G401.6 (cell line): ENCODE data around the gene MVK.
"Not testable (repeated sequence)": the region's sequence is repeated elsewhere in the genome, so short reads cannot be mapped to it uniquely, and the experiment has no call there.

Source experiments
- FAIRE-seq: peaks from 2 replicates; lab custom pipeline; 2012; peaks lifted over from hg19 to GRCh38; lab: Jason Lieb, UNC

The MVK gene

DNA sequence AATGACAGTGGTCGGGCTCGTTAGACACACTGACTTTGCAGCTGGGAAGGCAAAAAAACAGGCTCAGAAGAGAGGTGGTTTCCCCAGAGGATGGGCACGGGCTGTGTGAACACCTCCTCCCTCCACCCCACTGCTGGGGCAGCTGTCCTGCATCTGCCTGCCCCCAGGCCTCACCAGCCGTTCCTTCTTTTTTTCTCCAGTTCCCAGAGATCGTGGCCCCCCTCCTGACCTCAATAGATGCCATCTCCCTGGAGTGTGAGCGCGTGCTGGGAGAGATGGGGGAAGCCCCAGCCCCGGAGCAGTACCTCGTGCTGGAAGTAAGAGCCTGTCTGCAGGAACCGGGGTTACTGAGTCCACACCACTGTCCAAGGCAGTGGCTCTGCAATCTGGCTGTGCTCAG, 17.4 kb downstream of the MVK start:
- no peak for FAIRE-seq

DNA sequence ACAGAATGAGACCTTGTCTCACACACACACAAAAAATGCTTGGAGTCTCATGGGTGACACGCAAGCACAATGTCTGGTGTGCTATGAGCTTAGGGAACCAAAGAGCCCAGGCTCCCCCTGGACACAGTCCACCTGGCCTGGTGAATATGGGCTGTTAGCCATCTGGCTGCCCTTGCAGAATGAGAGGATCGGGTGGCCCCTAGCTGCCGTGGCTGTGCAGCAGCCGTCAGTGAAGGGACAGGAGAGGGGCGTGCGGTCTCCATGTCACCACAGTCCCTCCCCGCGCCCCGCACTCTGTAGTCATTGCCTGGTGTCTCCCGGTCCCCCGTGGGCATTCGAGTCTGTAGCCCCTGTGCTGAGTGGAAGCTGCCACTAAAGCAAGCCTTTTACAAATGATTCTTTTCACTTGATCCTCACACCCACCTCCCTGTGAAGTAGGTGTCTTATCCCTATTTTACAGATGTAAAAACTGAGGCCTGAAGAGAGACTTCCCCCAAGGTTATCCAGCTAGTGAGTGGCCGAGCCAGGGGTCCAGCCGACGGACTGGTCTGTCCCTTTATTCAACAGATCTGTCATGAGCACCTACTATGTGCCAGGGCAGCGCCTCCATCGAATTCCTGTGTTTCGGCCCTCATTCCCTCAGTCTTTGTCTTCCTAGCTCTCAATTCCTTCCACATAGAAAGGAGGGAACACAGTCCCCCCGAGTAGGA, 18.8 kb downstream of the MVK start:
- FAIRE-seq, result no peak

GRCh38 chr12:109592905-109593272, 19.3 kb downstream of the MVK start:
- FAIRE-seq, result no peak

DNA sequence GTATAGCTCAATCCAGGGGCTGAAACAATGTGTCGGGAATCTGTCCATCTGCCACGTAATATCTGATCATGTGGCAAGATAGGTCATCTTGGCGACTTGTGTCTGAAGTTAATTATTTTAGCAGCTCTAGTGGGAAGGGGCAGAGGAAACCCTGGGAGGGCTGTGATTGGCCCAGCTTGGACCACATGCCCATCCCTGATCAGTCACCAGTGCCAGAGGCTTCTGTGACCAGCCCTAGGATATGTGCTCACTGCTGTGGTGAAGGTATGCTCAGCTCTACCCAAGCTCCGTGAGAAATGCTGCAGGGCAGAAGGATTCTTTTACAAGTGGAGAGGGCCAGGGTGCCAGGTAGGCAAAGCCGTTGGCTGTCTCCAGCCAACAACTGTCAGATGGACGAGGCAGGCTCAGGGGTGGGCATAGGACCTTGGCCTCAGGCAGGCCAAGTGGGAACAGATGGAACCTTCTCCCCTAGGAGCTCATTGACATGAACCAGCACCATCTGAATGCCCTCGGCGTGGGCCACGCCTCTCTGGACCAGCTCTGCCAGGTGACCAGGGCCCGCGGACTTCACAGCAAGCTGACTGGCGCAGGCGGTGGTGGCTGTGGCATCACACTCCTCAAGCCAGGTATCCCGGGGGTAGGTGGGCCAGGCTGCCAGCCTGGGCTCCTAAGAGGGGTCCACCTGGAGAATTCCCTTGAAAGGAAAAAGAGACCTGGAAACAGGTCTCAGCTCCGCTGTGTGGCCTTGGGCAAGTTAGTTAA, 21.1 kb downstream of the MVK start:
- FAIRE-seq, result no peak

DNA sequence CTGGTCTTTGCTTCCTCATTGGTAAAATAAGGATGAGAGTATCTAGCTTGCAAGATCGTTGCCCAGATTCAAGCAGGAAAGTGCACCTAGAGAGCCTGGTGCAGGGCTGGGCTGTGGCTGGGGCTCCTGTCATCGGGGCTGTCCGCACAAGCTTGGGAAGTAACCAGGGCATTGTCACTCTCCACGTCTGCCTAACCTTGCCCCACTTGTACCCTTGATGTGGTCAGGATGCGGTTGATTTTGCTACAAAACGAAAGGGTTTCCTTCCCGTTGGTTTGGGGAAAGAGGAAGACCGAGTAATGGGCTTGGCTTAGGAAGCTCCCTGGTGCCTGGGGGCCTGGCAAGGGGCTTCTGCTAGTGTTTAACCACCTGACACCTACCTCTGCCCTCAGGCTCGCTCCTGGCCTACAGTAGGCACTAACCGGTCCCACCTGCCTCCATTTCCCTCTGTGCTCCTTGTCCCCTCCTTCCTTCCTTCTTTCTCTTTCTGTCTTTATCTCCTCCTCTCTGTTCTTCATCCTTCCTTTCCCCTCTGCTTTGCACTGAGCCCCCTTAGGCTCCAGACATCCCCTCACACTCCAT, 21.8 kb downstream of the MVK start:
- no peak for FAIRE-seq

DNA sequence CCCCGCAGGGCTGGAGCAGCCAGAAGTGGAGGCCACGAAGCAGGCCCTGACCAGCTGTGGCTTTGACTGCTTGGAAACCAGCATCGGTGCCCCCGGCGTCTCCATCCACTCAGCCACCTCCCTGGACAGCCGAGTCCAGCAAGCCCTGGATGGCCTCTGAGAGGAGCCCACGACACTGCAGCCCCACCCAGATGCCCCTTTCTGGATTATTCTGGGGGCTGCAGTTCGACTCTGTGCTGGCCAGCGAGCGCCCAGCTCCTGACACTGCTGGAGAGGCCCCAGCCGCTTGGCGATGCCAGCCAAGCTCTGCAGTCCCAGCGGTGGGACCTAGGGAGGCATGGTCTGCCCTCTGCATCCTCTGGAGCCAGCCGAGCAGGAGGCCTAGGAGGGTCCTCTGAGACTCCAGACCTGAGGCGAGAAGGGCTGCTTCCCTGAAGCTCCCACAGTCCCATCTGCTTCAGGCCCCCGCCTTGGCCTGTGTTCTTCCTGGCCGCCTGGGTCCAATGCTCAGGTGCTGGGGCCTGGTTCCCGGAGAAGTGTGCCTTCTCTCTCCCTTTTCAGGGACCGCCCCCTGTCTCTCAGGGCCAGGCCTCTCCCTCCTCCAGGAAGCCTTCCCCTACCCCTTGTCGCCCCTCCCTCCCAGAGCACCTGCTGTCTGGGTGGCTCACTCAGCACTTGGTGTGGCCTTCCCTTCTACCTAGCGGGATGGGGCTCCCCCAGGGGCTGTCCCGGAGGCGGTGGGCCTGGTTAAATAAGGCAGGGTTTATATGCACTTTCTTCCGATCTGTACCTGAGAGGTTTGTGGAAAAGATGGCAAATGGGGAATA, 23.0 kb downstream of the MVK start:
- FAIRE-seq, result no peak

GRCh38 chr12:109597414-109597794, 23.8 kb downstream of the MVK start:
- FAIRE-seq, result no peak

- peak; percentile 75 for FAIRE-seq
Observed at GRCh38 chr12:109597795-109598427, 24.3 kb downstream of the MVK start.

GRCh38 chr12:109598428-109598854, 24.8 kb downstream of the MVK start:
- no peak for FAIRE-seq

GRCh38 chr12:109599087-109599486, 25.5 kb downstream of the MVK start:
- no peak for FAIRE-seq

DNA sequence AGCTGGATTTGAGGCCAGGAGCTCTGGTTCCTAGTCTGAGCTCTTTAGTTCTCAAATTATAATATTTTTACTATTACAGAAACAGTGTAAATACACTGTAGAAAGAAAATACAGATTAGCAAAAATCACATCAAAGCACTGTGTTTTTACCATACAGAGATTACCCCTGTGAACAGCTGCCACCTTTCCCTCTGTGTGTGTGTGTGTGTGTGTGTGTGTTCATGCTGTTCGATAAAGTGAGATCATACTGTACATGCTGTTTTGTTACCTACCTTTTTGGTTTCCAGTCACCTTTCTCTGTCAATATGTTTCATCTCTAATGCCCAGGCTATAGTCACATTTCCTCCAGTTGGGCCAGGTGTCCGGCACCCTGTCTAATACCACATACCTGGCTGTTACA, 26.9 kb downstream of the MVK start:
- FAIRE-seq, result no peak

DNA sequence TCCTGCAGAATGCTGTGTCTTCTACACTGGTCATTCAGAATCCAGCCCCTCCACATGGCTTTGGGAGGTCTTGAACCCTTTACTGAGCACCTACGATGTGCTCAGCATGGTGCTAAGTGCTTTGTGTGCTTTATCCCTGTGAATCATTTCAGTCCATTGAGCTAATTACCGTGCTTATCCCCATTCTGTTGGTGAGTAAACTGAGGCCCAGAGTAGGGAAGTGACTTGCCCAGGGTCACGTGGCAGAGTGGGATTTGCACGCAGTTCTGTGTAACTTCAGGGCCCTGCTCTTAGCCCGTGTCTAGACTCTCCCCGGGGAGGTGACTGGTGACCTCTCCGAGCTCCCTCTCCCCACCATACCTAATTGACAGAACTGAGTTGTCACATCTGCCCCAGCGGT, 27.4 kb downstream of the MVK start:
- no peak for FAIRE-seq

DNA sequence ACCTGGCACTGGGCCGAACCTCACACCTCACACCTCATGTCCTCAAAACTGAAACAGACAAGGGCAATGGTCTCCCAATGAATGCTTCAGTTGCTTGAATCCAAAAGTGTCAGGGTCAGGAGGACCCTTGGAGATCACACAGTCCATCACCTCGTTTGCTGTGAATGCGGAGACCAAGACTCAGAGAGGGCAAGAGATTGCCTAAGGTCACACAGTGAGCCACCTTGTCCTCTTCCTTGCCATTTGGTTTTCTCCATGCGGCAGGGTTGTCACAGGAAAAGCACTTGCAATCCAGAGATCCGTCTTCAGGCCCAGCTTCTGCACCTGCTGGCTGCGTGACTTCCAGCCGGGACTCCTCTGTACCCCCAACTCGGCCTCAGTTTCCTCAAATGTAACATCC, 28.0 kb downstream of the MVK start:
- no peak for FAIRE-seq

GRCh38 chr12:109602132-109602531, 28.5 kb downstream of the MVK start:
- not testable (repeated sequence) for FAIRE-seq

- FAIRE-seq, result no peak
Observed at GRCh38 chr12:109604132-109604585, 30.6 kb downstream of the MVK start.

- no peak for FAIRE-seq
Observed at GRCh38 chr12:109605016-109605415, 31.4 kb downstream of the MVK start.

DNA sequence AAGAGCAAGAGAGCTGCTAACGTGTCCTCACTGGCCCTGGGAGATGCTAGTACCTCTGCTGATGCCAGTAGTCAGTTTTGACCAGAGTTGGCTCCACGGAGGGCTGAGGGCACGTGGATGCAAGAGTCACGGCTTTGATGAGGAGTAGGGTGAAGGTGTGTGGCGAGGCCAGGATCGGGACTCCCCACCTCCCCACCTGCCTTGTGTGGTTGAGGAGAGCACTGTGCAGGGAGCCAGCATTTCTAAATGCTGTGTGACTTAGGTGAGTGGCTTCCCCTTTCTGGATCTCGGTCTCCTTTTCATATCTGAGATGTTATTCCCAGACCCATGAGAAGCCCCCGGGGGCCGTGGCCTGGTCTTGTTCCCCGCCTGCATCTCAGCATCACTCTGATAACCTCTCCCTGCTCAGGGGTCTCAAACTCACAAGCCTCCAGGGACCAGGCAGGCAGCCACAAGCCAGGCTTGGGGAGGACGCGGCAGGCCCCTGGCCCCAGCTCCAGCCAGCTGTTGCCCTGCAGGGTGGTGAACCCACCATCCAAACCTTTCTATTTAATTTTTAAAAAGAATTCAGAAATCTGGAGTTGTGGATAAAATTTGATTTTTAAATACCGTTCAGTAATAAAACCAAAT, 32.1 kb downstream of the MVK start:
- FAIRE-seq, result no peak

DNA sequence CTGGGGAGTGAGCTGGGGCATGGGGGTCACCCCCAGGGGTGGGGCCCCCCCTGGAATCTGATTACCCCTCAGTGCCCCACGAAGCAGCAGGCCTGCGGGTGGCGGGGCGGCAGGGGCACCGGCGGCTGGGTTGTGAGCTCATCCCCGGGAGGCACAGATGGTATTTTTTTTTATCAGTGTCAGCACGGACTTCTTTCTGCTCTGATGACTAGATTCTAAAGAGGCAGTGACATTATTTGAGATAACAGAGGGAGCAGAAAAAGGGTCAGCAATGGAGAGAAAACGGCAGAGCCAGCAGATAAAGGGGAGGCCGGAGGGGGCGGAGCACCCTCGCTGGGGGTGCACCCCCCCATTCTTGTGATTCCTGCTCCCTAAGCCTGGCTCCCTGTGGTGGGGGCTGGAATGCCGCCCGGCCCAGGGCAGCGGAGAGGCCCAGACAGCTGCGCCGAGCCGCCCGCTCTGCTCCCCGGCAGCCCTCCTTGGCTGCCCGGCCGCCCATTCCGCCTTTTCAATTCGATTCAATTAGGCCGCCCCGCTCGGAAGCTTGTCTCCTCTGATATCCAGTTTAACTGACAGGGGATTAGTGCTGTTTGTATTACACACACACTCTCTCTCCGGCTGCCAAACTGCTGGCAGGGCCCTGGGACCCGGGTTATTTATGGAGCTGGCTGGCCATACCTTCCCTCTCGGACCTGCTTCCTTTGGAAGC, 32.9 kb downstream of the MVK start:
- FAIRE-seq, result no peak

DNA sequence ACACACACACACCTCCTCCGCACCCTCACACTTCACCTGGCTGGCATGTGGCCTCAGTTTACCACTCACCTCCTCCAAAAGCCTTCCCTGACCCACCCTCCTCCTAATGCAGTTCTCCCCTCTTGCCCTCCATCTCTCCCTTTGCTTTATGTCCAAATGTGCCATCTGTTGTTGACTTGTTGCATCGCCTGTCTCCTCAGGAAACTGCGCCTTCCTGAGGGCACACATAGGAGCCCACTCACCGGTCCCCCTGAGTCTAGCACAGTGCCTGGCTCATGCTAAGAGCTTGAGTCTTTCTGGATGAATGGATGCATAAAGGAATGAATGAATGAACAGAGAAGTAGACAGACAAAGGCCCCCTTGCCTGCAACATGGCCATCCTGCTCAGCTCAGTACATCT, 34.0 kb downstream of the MVK start:
- FAIRE-seq, result no peak

DNA sequence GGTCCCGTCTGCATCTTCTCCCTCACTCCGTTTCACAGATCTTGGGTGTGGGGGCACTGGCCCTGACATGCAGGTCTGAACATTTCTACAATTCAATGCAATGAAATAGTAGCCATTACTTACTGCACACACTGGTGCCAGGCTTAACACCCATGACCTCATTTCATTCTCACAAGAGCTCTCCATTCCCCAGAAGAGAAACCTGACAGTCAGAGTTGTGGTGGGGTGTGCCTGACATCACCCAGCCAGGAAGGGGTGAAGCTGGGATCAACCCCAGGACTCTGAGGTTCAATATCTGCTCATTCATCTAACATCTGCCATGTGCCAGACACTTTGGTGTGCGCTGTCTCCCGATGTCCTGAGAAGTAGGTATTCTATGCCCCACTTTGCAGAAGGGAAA, 34.7 kb downstream of the MVK start:
- no peak for FAIRE-seq

DNA sequence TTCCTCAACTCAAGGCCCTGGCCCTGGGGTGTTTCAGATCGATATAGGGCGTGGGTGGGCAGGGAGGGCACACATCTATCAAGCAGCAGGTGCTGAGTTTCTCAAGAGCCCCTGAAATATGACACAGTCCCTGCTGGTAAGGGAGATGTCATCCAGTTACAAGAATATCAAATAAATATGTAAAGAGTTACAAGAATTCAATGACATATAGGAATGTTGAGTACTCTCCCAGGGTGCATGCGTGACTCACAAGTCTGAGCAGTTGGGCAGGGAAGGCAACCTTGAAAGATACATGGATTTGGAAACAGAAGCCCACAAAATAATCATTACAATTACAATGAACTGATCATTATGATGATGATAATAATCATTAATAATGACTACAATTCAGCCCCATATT, 35.2 kb downstream of the MVK start:
- FAIRE-seq, result no peak
